Measurements from ENCODE around the gene PTTG1IP. TPM values are rescaled to one million over a fixed set of nuclear protein-coding genes. Genes with fewer than 3 reads are reported as not detected.

The PTTG1IP gene
- total RNA-seq, 1 donor = 413 TPM

- Histone ChIP-seq H3K36me3 (ENCODE audit: insufficient read depth, low read length) (no peaks in the 10 kb centered on the region), H3K79me2 (ENCODE audit: insufficient read depth, low read length) (no peaks in the 10 kb centered on the region), H4K20me1 (ENCODE audit: insufficient read depth, low read length) (no peaks in the 10 kb centered on the region), H2AFZ (ENCODE audit: low read length) (no peak overlapping the region), H3K4me2 (ENCODE audit: insufficient read depth, low read length) (no peak overlapping the region), H3K9me3 (ENCODE audit: low read depth, low read length) (no peaks in the 10 kb centered on the region), H3K4me3 (ENCODE audit: insufficient read depth, low read length) (no peak overlapping the region), H3K27ac (ENCODE audit: low read depth, low read length) (no peak overlapping the region), H3K27me3 (ENCODE audit: insufficient read depth, low read length) (no peaks in the 10 kb centered on the region), H3K4me1 (ENCODE audit: insufficient read depth, low read length) (peaks cover 10% of the 10 kb centered on the region)
- DNase-seq (ENCODE audit: insufficient read length, low spot score, missing footprints) = no peak
- TF ChIP-seq CTCF (IDR thresholded peaks at IDR 0.05; ENCODE audit: extremely low read depth, low read depth, low read length) = no peak
These were observed 32.2 kb upstream of the PTTG1IP start for GRCh38 chr21:44905728-44906090.

- Histone ChIP-seq H3K27ac (ENCODE audit: low read depth, low read length) (no peak overlapping the region), H3K4me3 (ENCODE audit: insufficient read depth, low read length) (no peak overlapping the region), H3K4me2 (ENCODE audit: insufficient read depth, low read length) (no peak overlapping the region), H3K36me3 (ENCODE audit: insufficient read depth, low read length) (no peaks in the 10 kb centered on the region), H3K27me3 (ENCODE audit: insufficient read depth, low read length) (no peaks in the 10 kb centered on the region), H3K79me2 (ENCODE audit: insufficient read depth, low read length) (no peaks in the 10 kb centered on the region), H3K9me3 (ENCODE audit: low read depth, low read length) (no peaks in the 10 kb centered on the region), H3K4me1 (ENCODE audit: insufficient read depth, low read length) (peaks cover 10% of the 10 kb centered on the region), H2AFZ (ENCODE audit: low read length) (no peak overlapping the region), H4K20me1 (ENCODE audit: insufficient read depth, low read length) (no peaks in the 10 kb centered on the region)
- TF ChIP-seq CTCF (IDR thresholded peaks at IDR 0.05; ENCODE audit: extremely low read depth, low read depth, low read length) = no peak
- DNase-seq (ENCODE audit: insufficient read length, low spot score, missing footprints) = no peak
These were observed 31.7 kb upstream of the PTTG1IP start for GRCh38 chr21:44905016-44905727.

- no peak overlapping the region for H3K4me3 ChIP-seq (ENCODE audit: insufficient read depth, low read length)
- no peaks in the 10 kb centered on the region for H4K20me1 ChIP-seq (ENCODE audit: insufficient read depth, low read length)
- H2AFZ ChIP-seq (ENCODE audit: low read length) = no peak overlapping the region
- no peak for TF ChIP-seq CTCF (IDR thresholded peaks at IDR 0.05; ENCODE audit: extremely low read depth, low read depth, low read length)
- no peaks in the 10 kb centered on the region for H3K27me3 ChIP-seq (ENCODE audit: insufficient read depth, low read length)
- H3K79me2 ChIP-seq (ENCODE audit: insufficient read depth, low read length) = no peaks in the 10 kb centered on the region
- no peak for DNase-seq (ENCODE audit: insufficient read length, low spot score, missing footprints)
- H3K27ac ChIP-seq (ENCODE audit: low read depth, low read length) = no peak overlapping the region
- H3K4me1 ChIP-seq (ENCODE audit: insufficient read depth, low read length) = peaks cover 10% of the 10 kb centered on the region
- H3K36me3 ChIP-seq (ENCODE audit: insufficient read depth, low read length) = no peaks in the 10 kb centered on the region
- no peaks in the 10 kb centered on the region for H3K9me3 ChIP-seq (ENCODE audit: low read depth, low read length)
- H3K4me2 ChIP-seq (ENCODE audit: insufficient read depth, low read length) = no peak overlapping the region
These were observed 30.8 kb upstream of the PTTG1IP start for GRCh38 chr21:44904141-44904923.

GRCh38 chr21:44903689-44904088 is 30.2 kb upstream of the PTTG1IP start:
- Histone ChIP-seq H3K79me2 (ENCODE audit: insufficient read depth, low read length) (no peaks in the 10 kb centered on the region), H4K20me1 (ENCODE audit: insufficient read depth, low read length) (no peaks in the 10 kb centered on the region), H3K9me3 (ENCODE audit: low read depth, low read length) (no peaks in the 10 kb centered on the region), H3K4me1 (ENCODE audit: insufficient read depth, low read length) (peaks cover 6% of the 10 kb centered on the region), H3K27ac (ENCODE audit: low read depth, low read length) (no peak overlapping the region), H3K27me3 (ENCODE audit: insufficient read depth, low read length) (no peaks in the 10 kb centered on the region), H3K36me3 (ENCODE audit: insufficient read depth, low read length) (no peaks in the 10 kb centered on the region), H3K4me3 (ENCODE audit: insufficient read depth, low read length) (no peak overlapping the region), H2AFZ (ENCODE audit: low read length) (no peak overlapping the region), H3K4me2 (ENCODE audit: insufficient read depth, low read length) (no peak overlapping the region)
- TF ChIP-seq CTCF (IDR thresholded peaks at IDR 0.05; ENCODE audit: extremely low read depth, low read depth, low read length) = no peak
- DNase-seq (ENCODE audit: insufficient read length, low spot score, missing footprints) = no peak
